ENCODE measurements around the gene EHD1.

Gene EHD1

DNA sequence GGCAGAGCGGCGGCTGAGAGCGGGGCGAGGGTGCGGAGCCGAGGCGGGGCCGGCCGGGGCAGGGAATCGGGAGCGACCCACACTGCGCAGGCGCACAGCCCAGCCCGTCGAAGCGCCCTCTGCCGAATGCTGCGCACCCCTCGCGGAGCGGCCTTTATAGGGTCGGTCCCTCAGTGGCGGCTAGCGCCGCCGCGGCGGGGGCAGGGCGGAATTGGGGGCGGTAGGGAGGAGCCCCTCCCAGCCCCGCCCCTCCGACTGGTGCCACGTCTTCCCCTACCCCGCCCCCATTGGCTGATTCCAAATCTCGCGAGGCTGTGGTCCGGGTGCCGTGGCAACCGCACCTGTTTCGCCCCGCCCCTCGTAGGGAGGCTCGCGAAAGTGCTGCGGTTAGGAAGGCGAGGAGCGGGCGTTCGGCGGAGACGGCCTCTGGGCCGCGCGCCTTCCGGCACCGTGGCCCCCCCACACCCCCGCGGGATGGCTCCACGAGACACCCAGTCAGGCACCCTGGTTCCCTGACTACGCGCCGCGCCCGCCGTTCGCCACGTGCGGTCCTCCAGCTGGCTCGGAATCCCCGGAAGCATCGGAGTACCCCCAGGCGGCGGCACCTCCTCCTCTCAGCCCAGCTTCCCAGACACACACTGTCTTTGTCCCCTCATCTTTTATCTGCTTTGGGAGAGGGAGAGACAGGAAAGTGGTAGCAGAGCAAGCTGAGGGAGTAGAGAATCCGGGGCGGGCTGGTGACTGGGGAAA, at the start of gene EHD1:
Gene EHD1 (minus strand): TSS at position 128 of the 750 bp plus-strand sequence. CDS start 157 bp downstream, outside the sequence.
- peak; percentile 100 for DNase-seq (ENCODE audit: low spot score)

DNA sequence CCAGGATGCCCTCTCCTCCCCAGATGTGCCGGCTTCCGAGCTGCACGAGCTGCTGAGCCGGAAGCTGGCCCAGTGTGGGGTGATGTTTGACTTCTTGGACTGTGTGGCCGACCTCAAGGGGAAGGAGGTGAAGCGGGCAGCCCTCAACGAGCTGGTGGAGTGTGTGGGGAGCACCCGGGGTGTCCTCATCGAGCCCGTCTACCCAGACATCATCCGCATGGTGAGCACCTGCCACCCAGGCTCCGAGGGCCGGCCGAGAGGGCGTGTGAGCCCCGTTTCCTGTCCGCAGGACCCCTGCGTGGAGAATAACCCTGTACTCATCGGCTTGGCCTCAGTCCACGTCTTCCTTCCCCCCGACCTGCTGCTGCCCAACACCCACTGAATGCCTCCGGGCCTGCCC, 48.3 kb upstream of the EHD1 start:
- DNase-seq (ENCODE audit: low spot score), result no peak

DNA sequence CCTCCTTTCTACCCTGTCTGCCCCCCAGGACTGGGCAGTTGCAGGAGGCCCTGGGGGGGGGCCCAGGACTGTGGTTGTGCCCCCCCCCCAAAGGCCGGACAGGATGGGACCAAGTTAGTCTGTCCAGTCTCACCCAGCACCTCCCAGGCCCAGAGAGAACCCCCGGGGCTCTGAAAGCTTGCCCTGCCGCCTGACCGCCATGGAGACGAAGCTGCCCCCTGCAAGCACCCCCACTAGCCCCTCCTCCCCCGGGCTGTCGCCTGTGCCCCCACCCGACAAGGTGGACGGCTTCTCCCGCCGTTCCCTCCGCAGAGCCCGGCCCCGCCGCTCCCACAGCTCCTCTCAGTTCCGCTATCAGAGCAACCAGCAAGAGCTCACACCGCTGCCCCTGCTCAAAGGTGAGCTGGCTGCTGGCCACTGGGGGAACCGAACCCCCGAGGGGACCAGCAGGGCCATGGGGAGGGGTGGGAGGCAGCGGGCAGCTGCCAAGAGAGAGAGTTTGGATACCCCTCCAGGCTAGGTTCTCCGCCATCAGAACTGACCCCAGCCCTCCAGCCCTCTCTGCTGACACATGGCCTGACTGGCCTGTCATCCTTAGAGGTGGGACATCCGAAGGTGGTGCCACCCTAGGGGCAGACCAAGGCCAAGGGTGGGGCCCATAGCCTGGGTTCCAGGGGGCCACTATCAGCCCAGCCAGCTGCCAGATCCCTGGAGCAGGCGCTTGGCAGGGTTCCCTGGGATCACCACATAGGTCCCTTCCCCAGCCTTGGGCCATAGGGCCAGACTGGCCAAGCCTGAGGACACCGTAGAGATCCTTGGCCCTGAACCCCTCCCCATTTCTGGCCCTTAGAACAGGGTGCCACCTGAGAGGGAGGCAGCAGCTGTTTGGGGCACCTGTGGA, 47.4 kb upstream of the EHD1 start:
- DNase-seq (ENCODE audit: low spot score), result no peak

DNA sequence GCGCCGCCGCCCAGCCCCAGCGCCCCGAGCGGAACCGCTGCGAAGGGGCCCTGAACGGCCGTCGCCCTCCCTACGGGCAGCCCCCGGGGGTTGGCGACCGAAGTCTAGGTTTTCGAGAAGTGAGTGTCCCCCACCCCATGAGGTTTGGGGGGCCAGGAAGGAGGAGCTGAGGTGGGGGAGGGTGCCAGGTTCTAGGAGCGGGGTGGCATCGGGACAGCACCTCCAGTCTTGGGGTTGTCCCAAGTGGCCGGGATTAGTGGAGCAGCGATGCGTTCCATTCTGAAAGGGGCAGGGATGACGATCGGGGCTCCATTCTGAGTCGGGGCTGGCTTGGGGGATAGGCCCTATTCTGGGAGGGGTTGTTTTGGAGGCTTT, 46.5 kb upstream of the EHD1 start:
- no peak for DNase-seq (ENCODE audit: low spot score)

DNA sequence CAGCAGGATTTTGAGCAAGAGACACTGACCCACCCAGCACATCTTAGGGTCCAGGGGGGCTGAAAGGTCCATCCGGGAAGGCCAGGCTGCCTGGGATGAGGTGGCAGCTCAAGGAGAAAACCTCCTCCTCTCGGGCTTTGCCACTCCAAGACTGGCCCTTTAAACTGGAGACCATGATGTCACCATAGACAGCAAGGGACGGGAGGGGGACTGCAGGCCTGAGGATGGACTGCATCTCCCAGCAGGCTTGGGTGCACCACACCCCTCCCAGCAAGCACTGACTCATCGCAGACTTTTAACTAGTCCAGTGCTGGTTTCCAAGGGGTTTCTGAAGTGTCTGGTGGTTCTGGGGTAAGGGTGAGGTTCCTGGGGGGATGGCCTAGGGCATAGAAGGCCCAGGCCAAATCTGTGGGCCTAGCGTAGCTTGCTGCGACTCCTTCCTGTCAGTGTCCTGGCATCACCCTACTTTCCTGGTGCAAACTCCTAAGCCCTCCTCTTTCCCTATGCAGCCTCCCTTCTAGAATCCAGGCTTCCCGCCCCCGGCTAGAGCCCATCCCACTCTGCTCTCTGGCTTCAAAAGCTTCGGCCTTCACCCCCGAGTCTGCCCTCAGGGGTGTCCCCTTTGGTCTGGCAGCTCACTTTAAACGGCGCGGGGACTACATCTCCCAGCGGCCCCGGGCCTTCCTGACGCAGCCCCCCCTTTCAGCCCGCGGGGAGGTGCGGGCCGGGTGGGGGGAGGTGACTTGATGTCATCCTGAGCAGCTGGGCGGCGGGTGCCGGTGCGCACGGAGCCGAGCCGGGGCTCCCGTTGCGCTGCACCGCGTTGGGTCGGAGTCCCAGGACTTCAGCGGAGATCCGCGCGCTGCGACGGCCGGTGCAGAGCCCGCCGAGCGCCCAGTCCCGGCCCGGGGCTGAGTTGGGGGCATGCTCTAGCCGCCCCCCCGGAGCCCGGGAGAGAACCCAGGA, 45.8 kb upstream of the EHD1 start, which contains the start of gene PPP2R5B:
Gene PPP2R5B (plus strand): TSS at position 746 of the 966 bp plus-strand sequence. CDS start 1,046 bp downstream, outside the sequence.
- peak; percentile 92 for DNase-seq (ENCODE audit: low spot score)

- no peak for DNase-seq (ENCODE audit: low spot score)
These were observed 44.8 kb upstream of the EHD1 start for GRCh38 chr11:64923151-64923661.

DNA sequence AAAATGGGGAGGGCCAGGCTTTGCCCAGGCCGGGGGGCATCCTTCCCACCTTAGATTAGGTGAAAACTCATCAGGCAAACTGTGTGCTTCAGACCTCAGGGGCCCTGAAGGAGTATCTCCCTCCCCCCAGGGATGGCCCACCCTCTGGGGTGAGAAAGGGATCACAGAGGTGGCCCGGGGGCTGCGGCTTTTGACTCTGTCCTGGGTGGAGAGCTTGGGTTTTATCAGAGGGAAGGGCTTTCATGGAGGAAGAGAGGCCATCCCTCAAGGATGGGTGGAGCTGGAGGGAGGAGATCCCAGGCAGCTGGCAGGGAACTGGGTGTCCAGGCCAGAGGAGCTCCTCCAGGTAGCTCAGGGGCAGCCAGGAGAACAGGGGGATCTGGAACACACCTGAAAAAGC, 43.0 kb upstream of the EHD1 start:
- no peak for DNase-seq (ENCODE audit: low spot score)

DNA sequence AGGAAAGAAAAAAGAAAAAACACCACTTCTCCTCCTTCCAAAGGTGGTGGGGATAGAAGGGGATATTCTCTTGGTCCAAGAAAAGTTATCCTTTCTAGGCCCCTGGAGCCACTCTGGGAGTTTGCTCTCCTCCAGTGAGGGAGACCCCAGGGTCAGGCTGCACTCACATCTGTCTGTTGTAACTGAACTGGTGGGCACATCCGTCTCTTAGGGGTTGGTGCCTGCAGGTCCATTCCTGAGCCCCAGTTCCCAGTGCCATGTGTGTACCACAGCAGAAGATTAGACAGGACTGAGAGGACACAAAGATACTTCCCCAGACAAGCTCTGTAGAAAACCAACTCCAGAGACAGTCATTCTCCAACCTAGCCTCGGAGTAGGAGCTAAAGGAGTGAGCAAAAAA, 41.7 kb upstream of the EHD1 start:
- DNase-seq (ENCODE audit: low spot score), result no peak

DNA sequence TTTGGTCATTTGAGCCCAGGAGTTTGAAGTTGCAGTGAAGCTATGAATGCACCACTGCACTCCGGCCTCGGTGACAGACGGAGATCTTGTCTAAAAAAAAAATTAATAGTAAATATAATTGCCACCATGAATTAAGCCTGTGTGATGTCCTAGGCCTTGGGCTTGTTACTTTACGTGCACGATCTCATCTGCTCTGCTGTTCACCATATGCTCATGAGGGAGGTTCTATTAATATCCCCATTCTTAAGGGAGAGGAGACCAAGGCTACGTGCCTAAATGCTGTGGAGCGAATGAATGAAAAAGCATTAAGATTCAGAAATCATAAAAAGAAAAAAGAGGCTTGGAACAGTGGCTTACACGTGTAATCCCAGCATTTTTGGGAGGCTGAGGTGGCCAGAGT, 41.2 kb upstream of the EHD1 start:
- no peak for DNase-seq (ENCODE audit: low spot score)

DNA sequence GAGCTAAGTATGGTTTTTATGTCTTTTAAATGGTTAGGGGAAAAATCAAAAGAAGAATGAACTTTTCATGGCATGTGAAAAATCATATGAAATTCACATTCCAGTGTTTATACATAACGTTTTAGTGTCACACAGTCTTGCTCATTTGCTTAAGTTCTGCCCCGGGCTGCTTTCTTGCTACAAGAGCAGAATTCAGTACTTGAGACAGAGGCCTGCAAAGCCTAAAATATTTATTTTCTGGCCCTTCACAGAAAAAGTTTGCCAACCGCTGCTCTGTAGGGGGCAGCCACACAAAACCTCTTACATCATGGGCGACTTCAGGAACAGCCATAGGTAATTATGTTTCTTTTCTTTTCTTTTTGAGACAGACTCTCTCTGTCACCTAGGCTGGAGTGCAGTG, 39.6 kb upstream of the EHD1 start:
- DNase-seq (ENCODE audit: low spot score), result no peak

DNA sequence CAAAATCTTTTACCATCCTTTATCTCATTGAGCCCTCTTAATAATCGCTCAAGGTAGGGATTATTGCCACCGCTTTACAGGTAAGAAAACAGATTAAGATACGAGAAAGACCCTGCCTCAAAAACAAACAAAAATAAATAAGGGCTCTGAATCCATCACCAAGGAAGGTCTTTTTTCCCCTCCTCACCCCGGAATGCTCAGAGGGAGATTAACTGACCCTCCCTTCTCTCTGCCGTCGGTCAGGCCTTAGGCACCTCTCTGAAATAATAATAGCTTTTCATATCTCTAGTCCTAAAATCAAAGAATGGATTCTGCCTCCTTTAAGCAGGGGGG, 39.2 kb upstream of the EHD1 start:
- DNase-seq (ENCODE audit: low spot score), result no peak

DNA sequence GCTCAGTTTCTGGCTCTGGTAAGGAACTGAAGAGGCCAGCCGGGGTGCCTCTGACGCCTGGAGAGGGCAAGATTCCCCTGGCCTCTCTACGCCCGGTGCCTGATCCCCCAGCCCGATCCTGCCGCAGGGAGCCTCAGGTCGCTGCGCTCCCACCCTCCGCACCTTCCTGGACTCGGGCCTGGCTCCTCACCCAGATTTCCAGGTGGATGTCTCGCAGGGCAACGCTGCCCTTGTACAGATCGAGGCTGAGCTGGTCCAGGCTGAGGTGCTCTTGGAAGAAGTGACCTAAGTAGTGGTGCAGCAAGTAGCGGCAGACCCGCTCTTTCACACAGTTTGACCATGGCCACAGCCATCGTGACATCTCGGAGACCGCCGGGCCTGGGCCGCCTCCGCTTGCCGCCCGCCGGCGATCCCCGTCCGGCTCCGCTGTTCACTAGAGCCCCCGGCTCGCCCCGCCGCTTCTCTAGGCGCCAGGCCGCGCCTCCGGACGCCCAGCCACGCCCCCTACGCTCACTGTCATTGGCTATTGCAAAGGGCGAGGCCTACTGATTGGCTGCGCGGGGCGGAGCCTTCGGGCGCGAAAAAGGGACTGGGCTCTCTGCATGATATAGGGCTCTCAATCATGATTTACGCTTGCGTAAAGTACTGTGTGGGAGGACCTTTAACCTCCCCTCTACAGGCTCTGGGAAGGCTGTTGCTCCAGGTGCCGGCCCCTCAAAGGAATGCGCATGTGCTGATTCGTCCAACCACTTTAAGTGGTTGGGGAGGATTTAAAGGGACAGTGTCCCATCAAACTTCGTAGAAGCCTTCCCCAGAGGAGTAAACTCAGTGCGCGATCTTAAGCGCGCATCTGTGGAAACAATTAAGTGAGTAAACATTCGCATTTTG, 38.6 kb upstream of the EHD1 start, which contains the start of gene ATG2A:
Gene ATG2A (minus strand): TSS at position 435 of the 888 bp plus-strand sequence. CDS start 74 bp downstream, at position 361.
- DNase-seq (ENCODE audit: low spot score), result peak; percentile 99

GRCh38 chr11:64916040-64916774, 37.8 kb upstream of the EHD1 start:
- peak; percentile 31 for DNase-seq (ENCODE audit: low spot score)

GRCh38 chr11:64915376-64915887, 37.0 kb upstream of the EHD1 start:
- no peak for DNase-seq (ENCODE audit: low spot score)

GRCh38 chr11:64914123-64914522, 35.7 kb upstream of the EHD1 start:
- DNase-seq (ENCODE audit: low spot score), result no peak

GRCh38 chr11:64913171-64913727, 34.8 kb upstream of the EHD1 start:
- no peak for DNase-seq (ENCODE audit: low spot score)

GRCh38 chr11:64911689-64912088, 33.3 kb upstream of the EHD1 start:
- DNase-seq (ENCODE audit: low spot score), result no peak

GRCh38 chr11:64911142-64911541, 32.7 kb upstream of the EHD1 start:
- no peak for DNase-seq (ENCODE audit: low spot score)

DNA sequence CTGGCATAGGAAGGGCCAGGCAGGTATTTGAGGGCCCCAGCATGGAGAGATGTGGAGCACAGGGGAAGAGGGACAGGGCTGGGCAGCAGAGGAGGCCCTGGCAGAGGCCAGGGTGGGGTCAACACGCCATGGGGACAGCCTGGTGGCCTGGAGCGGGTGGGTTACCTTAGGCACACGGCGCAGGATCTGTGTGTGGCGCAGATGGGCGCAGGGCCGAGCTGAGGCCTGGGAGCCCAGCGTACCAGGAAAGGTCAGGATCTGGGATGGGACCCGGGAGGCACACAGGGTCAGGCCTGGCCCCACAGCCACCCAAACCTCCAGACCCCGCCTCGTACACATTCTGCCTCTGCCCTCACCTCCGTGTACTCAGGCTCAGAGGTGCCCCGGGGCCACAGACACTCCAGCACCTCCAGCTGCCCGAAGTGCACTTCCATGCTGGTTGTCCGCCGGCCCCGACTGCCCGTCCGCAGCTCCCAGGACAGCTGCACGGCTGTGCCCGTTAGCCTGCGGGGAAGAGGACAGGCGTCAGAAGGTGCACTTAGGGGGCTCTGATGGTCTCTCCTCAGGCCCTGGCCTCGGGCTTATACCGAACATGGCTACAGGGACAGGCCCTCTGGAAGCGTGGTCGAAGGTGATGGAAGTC, 32.2 kb upstream of the EHD1 start:
- no peak for DNase-seq (ENCODE audit: low spot score)

All from CD4-positive, alpha-beta T cell treated with Interleukin-6 at 100 ng/mL for 8 hours (primary cell).